Stimulated activated CD8-positive, alpha-beta memory T cell treated with anti-CD3 and anti-CD28 coated beads, Interleukin-7, amount 100 ng/mL, for 1 hour (primary cell): Measurements from ENCODE around the gene CDYL.
A peak's percentile ranks its signal among the peaks of the same experiment; 100 is the strongest.
"Not testable (repeated sequence)": the region's sequence is repeated elsewhere in the genome, so short reads cannot be mapped to it uniquely, and the experiment has no call there.

Source experiments
- DNase-seq, 2 donors: peaks; one replicate each; pipeline ENCODE4 v3.0.0-alpha.2; 2020; ENCODE audit warnings: low read depth in 2 of 2

CDYL gene

DNA sequence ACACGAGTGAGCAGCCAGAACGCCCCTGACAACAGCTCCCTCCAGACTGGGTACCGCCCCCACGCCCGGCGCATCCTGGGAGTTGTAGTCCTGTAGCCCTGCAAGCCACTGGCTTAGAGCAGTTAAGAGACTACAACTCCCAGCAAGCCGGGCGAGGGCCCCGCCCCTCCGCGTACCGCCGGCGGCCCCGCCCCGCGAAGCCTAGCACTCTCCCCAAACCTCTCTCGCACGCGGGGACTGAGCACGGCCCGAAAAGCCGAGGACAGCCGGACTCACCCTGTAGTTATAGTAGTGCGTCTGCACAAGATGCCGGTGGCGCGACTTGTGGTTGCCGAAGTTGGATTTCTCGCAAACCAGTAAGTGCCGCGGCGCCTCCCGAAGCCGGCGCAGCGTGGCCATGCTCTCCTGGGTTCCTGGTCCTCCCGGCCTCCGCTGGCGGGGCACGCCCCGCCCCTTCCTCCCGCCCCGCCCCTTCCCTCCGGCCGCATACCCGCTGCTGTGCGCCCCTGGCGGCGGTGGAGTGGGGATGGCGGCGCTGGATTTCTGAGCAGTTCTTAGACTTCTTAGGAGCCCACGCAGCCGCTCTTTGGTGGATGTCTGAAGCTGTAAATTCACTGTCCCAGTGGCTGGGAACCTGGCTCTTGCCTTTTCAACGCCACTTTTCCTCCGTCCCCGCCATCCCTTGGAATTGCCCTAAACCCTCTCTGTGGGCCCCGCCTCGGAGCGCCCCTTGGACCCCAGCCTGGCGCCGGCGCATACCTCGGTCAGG, 227.6 kb downstream of the CDYL start, which contains the start of gene RPP40:
TSS of gene RPP40 (minus strand) at position 434 of the 769 bp plus-strand sequence. CDS start at position 399, 35 bp downstream.
- DNase-seq: peak; percentile 96 to 97

GRCh38 chr6:5004373-5005037, 228.3 kb downstream of the CDYL start:
- DNase-seq: no peak

DNA sequence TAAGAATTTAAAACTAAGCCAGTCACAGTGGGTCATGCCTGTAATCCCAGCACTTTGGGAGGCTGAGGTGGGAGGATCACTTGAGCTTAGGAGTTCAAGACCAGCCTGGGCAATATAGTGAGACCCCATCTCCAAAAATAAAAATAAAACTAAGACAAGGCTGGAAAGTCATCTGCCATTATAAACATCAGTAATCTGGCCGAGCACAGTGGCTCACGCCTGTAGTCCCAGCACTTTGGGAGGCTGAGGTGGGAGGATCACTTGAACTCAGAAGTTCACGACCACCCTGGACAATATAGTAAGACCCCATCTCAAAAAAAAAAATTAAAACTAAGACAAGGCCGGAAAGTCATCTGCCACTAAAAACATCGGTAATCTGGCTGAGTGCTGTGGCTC, 228.8 kb downstream of the CDYL start:
- not testable (repeated sequence) for DNase-seq
